SW480 (cell line): ENCODE data around the gene USP6NL.
A peak's percentile ranks its signal among the peaks of the same experiment; 100 is the strongest.
"Not testable (repeated sequence)": the region's sequence is repeated elsewhere in the genome, so short reads cannot be mapped to it uniquely, and the experiment has no call there.

Experiments used
- DNase-seq: peaks from one replicate; pipeline ENCODE4 v3.0.0-alpha.2; 2016; ENCODE audit warnings: low spot score

USP6NL gene

GRCh38 chr10:11515596-11516430, 95.6 kb downstream of the USP6NL start:
- DNase-seq: peak; percentile 63

DNA sequence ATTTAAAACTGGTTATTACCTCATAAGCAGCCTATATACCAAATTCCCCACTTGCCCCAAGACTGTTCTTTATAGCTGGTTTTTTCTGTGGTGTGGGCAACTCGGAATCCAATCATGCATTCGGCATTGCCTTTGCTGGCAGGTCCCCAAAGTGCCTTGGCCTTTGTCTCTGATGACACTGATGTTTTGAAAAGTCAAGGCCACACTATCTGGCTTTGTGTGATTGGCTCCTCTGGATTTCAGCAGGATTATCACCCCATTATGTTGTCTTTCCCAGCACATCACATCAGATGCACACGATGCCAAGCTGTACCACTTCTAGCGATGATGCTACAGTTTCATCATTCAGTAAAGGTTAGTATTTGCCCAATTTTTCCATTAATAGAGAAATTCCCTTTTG, 97.7 kb downstream of the USP6NL start:
- DNase-seq: no peak

DNA sequence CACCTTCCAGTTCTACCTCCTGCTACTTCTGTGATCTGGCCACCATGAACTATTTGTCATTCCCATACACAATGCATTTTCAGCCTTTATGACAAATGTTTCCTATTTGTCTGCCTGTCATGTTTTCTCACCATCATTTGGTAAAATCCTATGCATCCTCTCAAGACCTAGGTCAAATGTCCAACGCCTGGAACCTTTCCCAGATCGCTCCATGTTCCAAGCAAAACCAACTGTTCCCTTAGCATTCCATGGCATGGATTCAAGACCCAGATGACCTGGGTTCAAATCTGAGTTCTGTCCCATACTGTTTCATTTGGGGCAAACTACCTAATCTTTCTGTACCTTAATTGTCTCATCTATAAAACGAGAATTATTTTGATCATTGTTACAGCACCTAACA, 98.9 kb downstream of the USP6NL start:
- no peak for DNase-seq

DNA sequence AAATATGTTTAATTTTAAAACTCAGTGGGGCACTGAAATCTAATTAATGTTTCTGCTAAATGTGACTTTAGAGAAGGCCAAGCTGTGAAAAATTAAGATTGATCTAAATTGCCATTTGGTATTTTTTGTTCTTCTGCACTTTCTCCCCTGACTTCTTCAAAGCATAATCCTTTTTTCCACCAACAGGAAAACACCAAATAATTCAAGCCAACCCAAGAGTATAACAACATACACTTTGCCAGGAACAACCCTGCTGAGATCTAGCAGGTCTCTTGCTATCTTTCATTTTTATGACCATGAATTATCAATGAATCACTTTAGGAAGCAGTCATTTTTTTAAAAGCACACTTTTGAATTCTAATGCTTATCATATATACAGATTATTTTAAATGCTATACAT, 100.1 kb downstream of the USP6NL start:
- DNase-seq: no peak

- DNase-seq: no peak
Observed at GRCh38 chr10:11510736-11511135, 100.7 kb downstream of the USP6NL start.

DNA sequence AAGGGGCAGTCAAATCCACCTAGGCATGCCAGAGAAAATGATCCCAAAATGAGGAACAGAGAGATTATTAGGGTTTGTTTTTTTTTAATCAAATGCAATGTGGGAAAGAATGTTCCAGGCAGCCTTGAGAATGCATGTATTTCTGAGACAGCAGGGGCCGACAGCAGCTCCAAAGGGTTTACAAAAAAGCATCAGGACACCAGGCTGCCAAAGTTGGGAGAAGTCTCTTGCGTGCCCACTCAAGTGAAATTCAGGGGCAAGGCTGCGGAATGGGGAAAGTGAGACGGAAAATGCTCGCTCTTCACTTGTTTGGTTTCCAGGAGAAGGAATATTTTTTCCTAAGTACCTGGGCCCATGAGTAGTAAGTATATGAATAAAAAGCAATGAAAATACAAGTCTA, 101.2 kb downstream of the USP6NL start:
- no peak for DNase-seq

DNA sequence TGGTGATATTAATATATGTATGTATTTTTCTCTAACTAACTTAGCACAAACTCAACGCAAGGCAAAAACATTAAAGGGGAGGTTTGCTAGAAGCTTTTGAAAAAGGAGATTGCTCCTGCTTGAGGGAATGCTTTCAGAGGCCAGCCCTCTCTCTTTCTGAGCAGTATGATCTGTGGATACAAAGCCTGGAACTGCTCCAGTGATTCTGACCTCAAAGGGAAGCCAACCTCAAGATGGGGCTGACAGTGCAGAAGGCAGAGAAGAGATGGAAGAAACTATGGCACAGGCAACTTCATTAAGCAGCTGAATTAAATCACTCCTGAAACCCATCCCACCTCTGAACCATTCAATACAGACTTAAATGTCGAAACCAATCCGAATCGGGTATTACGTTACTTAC, 102.4 kb downstream of the USP6NL start:
- DNase-seq: no peak

DNA sequence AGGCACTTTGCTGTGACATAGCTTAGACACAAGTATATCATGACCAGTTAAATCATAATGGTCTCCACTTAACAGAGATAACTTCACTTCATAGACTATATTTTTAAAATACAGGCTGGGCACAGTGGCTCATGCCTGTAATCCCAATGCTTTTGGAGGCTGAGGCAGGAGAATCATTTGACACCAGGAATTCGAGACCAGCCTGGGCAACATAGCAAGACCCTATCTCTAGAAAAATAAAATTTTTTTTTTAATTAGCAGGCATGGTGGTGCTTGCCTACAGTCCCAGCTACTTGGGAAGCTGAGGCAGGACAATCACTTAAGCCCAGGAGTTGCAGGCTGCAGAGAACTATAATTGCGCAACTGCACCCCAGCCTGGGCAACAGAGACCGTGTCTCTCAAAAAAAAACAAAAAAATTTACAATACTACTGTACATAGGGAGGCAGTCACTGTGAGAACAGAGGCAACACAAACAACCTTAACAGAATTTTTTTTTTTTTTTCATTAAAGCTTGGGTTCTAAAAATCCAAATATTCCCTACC, 105.1 kb downstream of the USP6NL start:
- DNase-seq: no peak

- DNase-seq: no peak
Observed at GRCh38 chr10:11505639-11506038, 105.8 kb downstream of the USP6NL start.

GRCh38 chr10:11504566-11505285, 106.7 kb downstream of the USP6NL start:
- DNase-seq: no peak

GRCh38 chr10:11501600-11501999, 109.8 kb downstream of the USP6NL start:
- DNase-seq: no peak

- no peak for DNase-seq
Observed at GRCh38 chr10:11499425-11500071, 111.9 kb downstream of the USP6NL start.

DNA sequence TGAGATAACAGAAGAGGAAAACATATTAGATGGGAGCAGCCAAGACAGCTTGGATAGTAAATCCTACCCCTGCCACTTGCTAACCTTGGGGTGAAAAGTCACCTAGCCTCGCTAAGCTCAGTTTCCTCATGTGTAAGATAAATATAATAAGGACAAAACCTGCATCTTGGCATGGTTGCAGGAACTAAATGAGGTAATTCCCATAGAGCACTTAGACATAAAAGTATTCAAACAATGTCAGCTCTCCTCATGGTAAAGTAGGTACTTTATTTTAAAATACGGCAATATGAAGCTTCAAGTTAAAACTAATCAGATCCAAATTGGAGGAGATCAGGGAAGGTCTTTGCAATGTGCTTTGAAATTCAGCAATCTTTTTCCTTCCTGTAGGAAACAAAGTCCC, 113.1 kb downstream of the USP6NL start:
- DNase-seq: no peak

- not testable (repeated sequence) for DNase-seq
Observed at GRCh38 chr10:11494923-11495322, 116.5 kb downstream of the USP6NL start.

GRCh38 chr10:11493646-11494045, 117.8 kb downstream of the USP6NL start:
- DNase-seq: no peak

GRCh38 chr10:11491087-11491486, 120.4 kb downstream of the USP6NL start:
- DNase-seq: no peak

GRCh38 chr10:11489591-11489990, 121.9 kb downstream of the USP6NL start:
- no peak for DNase-seq

- no peak for DNase-seq
Observed at GRCh38 chr10:11488126-11488525, 123.3 kb downstream of the USP6NL start.

DNA sequence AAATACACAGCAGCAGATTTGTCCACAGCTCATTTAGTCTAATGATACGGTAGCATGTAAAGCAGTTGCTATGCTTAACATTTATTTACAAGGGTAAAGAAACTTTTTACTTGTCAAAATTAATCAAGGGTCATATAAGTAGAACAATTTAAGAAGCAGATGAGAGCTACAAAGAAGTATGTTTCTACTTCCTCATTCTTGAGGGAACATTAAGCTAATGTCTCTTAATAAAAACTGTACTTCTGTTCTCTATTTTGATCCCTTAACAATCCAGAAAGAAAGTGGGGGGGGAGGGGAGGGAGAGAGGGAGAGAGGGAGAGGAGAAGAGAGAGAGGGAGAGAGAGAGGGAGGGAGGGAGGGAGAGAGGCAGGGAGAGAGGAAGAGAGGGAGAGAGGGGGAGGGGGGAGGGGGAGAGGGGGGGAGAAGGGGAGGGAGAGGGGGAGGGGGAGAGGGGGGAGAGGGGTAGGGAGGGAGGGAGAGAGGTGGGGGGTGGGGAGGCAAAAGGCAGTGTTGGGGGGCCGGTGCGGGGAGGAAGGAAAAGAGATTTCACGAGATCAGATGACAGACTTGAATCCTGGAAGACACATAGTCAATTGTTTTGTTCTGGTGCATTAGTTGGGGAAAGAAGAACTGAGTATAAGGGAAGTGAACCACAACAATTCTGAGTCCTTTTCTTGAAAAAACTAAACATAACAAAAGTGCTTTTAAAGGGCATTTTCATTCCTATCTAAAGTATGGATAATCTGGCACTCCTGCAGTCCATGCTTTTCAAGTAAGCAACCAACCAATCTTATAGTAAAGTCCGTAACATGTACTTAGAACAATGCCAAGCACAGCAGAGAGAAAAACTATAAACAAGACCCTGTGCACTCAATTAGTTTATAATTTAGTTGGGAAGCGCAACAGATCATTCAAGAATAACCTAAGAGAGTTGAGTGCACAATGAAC, 128.0 kb downstream of the USP6NL start:
- DNase-seq: no peak

- no peak for DNase-seq
Observed at GRCh38 chr10:11482306-11482705, 129.1 kb downstream of the USP6NL start.

DNA sequence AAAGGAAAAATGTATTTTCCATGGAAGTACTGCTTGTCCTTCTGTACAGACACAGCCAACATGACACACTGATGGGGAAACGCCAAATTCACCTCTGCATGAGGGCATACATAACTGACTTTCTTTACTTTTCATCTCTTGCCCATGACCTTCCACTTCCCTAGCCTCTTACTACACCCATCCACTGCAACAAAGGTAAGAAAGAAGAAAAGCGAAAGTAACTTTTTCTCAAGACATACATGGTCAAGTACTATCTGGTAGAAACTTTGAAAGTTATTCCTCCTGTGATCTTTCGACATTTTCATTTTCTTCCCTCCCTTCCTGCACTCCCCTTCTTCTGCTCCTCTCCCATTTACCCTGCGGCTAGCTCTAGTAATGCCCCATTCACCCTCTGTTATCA, 130.8 kb downstream of the USP6NL start:
- DNase-seq: no peak

DNA sequence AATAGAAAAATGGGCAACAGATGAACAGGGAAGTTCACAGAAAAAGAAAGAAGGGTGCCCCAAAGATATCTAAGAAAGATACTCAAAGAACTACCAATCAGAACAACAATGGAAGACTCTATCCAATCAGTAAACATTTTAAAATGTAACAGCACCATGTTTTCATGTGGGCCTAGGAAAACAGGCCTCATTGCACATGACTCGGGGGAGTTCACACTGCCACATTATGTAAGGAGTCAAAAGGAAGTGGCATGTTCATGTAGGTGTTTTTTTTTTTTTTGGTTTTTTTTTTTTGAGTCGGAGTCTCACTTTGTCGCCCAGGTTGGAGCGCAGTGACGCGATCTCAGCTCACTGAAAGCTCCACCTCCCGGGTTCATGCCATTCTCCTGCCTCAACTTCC, 132.2 kb downstream of the USP6NL start:
- no peak for DNase-seq
